ENCODE data around the gene TNFRSF1B.
"Not testable (repeated sequence)": the region's sequence is repeated elsewhere in the genome, so short reads cannot be mapped to it uniquely, and the experiment has no call there.

TNFRSF1B gene

GRCh38 chr1:12224092-12224491, 57.3 kb downstream of the TNFRSF1B start:
- not testable (repeated sequence) for DNase-seq

DNA sequence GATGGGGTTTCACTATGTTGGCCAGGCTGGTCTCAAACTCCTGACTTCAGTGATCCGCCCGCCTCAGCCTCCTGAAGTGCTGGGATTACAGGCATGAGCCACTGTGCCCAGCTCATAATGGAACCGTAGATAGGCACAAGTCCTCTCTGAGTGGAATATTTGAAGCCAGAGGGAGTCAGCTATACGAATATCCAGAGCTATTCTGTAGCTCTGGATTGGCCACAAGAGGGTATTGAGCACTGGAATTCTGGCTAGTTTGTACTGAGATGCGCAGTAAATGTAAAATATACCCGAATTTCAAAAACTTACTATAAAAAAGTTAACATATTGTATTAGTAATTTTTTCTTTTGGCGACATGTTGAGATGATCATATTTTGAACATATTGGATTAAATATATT, 62.2 kb downstream of the TNFRSF1B start:
- DNase-seq = no peak

DNA sequence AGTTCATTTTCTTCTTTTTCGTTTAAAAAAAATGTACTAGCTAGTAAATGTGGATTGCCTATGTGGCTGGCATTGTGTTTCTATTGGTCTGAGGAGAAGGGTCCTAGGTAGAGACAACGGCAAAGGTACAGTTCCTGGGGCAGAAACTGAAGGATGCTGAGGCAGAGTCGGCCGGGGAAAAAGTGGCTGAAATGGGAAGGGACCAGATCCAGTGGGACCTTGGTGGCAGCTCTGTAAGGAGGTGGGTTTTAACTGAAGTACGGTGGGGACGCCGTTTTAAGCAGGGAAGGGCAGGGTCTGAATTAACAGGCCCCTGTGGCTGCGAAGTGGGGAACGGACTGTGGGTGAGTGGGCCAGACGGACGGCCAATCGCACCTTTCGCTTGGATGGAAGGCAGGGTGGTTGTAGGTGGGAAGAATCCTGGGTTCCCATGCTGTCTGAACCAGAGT, 62.6 kb downstream of the TNFRSF1B start:
- DNase-seq = no peak

GRCh38 chr1:12229835-12230548, 63.2 kb downstream of the TNFRSF1B start, which contains the start of gene VPS13D:
VPS13D (plus strand) TSS chr1:12230030; CDS start chr1:12234267, 4,237 bp downstream.
- peak; percentile 39 for DNase-seq

DNA sequence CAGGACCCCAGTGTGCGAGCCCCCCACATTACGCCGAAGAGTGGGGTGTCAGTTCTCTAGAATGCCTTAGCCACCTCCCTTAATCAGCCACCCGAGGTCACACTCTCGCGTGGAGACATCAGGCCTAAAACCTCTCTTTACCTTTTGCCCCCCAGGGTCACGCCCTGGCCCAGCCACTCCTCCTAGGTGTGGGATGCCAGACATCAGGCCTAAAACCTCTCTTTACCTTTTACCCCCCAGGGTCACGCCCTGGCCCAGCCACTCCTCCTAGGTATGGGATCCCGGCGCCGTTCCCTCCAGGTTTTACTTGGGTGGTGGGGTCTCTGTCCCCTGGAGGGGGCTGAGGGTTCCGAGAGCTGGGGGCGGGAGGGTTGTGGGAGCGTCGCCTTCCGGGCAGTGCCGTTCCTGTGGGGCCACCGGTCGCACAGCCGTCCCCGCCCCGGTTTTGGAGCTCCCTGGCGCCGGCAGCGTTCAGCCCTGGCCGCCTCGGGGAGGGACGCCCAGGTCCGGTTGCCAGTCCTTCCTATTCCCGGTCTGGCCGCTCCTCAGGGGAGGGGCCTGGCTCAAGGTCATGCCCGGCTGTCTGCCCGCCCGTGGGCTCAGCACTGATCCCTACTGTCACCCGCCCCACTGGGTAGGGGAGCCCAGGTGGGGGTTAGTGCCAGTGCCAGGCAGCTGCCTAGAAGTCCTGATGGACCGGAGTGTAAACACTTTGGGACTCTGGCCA, 63.9 kb downstream of the TNFRSF1B start:
- no peak for DNase-seq

DNA sequence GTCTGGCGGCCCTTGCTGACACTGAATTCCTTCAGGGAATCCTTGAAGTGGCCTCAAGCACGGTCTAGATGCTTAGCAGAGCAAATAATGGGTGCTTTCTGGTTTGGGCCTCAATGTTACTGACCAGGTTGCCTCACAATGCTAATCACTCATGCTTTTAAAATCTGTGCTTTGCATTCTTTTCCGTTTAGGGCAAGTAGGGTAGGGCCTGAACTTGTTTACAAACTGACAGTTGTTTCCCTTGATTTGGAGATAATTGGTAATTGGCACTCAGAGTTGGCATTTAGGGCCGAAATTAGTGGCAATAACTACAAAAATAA, 64.4 kb downstream of the TNFRSF1B start:
- DNase-seq = no peak

GRCh38 chr1:12232221-12232620, 65.4 kb downstream of the TNFRSF1B start:
- no peak for DNase-seq

DNA sequence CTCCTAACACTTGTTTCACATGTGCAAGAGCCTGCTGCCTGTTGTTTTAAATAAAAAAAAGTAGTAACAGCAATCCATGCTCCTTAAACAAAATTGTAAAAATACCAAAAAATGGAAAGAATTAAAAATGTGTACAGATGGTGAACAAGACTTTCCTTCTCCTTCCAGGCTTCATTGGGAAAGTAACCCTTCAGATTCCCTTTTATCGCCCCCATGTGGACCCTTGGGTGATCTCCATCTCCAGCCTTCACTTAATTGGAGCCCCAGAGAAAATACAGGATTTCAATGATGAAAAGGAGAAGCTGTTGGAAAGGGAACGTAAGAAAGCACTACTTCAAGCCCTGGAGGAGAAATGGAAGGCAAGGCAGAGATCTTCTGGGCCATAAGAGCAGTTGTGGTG, 77.3 kb downstream of the TNFRSF1B start:
- no peak for DNase-seq

GRCh38 chr1:12244585-12244984, 77.8 kb downstream of the TNFRSF1B start:
- no peak for DNase-seq

DNA sequence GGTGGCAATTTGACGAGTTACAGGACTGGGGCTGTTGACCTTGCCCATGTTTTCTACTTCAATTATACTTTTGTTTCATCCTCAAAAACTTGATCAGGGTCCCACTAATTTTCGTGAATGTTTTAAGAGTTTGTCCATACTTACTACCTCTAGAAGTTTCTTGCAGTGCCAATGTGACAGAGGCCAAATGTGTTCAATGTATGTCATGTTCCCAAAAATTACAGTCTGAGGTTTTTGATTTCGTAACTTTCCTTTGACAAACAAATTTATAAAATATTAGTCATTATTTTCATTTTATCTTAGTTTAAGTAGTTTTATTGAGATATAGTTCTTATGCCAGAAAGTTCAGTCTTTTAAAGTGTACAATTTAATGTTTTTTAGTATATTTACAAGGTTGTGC, 78.3 kb downstream of the TNFRSF1B start:
- no peak for DNase-seq

DNA sequence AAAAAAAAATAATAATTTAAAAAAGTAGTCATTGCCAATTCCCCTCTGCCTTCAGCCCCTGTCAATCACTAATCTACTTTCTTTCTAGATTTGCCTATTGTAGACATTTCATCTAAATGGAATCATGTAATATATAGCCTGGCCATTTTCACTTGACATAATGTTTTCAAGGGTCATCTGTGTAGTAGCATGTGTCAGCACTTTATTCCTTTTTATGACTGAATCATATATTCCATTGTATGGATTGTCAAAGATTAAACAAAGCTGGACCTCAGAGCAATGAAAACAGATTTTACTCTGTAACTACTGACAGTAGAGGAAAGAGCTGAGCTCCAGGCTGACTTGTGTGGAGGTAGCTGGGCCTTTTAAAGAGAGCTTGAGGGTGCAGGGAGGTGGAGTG, 78.9 kb downstream of the TNFRSF1B start:
- DNase-seq = no peak

DNA sequence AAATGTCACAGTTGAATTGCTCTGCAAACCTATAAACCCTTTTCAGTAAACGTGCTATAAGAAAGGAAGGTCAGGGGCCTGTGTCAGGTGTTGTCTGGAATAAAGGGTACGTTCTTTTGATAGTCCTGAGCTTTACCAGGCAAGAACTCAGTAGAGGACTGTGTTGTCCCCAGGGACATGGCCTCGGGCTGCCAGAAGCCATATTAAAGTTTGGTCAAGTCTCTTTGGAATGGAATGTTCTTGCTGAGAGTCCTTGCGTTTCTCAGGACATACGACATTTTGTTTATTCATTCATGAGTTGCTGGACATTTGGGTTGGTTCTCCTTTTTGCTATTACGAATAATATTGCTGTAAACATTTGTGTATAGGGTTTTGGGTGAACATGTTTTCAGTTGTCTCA, 79.8 kb downstream of the TNFRSF1B start:
- DNase-seq = no peak

- DNase-seq = no peak
These were observed 82.4 kb downstream of the TNFRSF1B start for GRCh38 chr1:12249181-12249580.

DNA sequence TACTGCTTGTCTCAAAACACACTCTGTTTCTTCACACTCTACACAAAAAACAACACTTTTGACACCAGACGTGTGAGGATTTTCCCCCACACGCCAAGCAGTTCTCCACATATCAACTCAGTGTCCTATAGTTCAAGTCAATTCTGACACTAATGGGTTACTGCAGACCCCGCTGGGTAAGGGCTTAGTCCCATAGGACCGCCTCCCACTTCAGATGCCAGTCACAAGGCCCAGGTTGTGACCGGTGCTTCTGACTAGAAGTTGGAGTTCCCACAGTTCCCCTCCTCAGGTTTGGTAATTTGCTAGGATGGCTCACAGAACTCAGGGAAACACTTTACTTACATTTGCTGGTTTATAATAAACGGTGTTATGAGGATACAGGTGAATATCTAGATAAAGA, 83.0 kb downstream of the TNFRSF1B start:
- DNase-seq = no peak

DNA sequence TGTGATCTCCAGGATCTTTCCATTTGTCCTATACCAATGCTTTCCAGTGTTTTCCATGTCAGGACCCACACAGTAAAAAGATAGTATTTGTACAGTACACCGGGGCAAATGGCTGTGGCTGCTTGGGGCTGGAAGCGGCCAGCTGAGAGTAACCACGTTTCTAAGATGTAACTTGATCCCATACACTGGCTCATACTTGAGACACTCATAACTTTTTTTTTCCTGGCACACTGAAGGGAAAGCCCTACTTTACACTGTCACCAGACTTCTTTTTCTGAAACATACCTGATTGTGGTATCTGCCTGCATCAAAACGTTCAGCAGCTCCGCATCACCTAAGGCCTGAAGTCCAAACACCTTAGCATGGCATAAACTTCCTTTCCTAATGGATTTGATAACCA, 84.7 kb downstream of the TNFRSF1B start:
- DNase-seq = no peak

DNA sequence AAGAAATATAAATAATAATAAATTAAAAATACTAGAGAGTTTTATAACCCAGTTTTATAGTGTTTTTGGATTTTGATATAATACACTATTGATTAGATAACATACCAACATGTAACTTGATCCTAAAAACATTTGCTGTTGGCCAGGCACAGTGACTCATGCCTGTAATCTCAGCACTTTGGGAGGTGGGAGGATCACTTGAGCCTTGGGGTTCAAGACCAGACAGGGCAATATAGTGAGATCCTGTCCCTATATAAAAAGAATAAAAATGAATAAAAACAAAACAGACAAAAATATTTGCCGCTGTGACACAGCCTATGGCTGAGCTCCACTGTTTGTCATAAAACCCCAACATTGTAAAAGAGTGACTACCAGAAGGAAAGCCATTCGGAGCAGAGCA, 89.1 kb downstream of the TNFRSF1B start:
- no peak for DNase-seq

DNA sequence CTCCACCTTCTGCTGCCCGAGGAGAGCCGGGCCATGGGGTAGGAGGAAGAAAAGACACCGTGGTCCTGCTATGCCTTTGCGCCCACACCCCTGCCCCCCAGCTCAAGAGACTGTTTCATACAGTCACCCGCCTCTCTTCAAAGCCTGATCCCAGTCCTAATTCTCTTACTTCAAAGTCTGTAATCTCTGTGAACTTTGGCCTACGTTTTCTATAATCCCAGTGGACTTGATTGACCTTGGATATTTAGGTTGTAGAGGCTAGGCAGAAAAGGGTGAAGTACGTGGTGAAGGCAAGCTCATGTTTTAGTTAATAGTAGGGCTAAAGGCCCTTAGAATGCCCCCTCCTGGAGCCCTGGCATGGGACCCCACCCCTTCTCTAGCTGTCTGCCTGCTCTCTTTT, 91.5 kb downstream of the TNFRSF1B start:
- DNase-seq = no peak

Measured in NCI-H526 treated with DMSO at 0.1 percent for 48 hours (cell line).